ENCODE results near the gene BCAR3.

The BCAR3 gene

GRCh38 chr1:93722081-93723031 lies 40.7 kb upstream of the BCAR3 start:
- Histone ChIP-seq H3K9me3 (ENCODE audit: insufficient read depth, low read length) (no peaks in the 10 kb centered on the region), H3K36me3 (ENCODE audit: insufficient read depth, insufficient read length, low read length) (no peaks in the 10 kb centered on the region), H3K4me3 (ENCODE audit: insufficient read length, low read depth) (no peak overlapping the region), H3K9ac (ENCODE audit: insufficient read length, low read depth) (peak overlapping the region; percentile 22), H3K4me1 (ENCODE audit: insufficient read depth, insufficient read length) (peaks cover 28% of the 10 kb centered on the region), H3K27me3 (ENCODE audit: insufficient read depth, insufficient read length) (no peaks in the 10 kb centered on the region)
- no peak for DNase-seq (ENCODE audit: low read depth, low spot score)
- TF ChIP-seq YY1 (IDR thresholded peaks at IDR 0.05; ENCODE audit: insufficient read depth, insufficient read length) = no peak
- no peak for TF ChIP-seq SUZ12 (IDR thresholded peaks at IDR 0.05; ENCODE audit: extremely low read depth, insufficient read depth, insufficient read length)
- no peak for TF ChIP-seq ZNF274 (IDR thresholded peaks at IDR 0.05; ENCODE audit: low read depth, low read length)

GRCh38 chr1:93720956-93721626 lies 39.5 kb upstream of the BCAR3 start:
- TF ChIP-seq SUZ12 (IDR thresholded peaks at IDR 0.05; ENCODE audit: extremely low read depth, insufficient read depth, insufficient read length) (no peak), YY1 (IDR thresholded peaks at IDR 0.05; ENCODE audit: insufficient read depth, insufficient read length) (no peak), ZNF274 (IDR thresholded peaks at IDR 0.05; ENCODE audit: low read depth, low read length) (no peak)
- Histone ChIP-seq H3K9ac (ENCODE audit: insufficient read length, low read depth) (no peak overlapping the region), H3K4me1 (ENCODE audit: insufficient read depth, insufficient read length) (peaks cover 28% of the 10 kb centered on the region), H3K9me3 (ENCODE audit: insufficient read depth, low read length) (peaks cover 7% of the 10 kb centered on the region; the same call in 1 of the 2 replicates), H3K36me3 (ENCODE audit: insufficient read depth, insufficient read length, low read length) (no peaks in the 10 kb centered on the region), H3K4me3 (ENCODE audit: insufficient read length, low read depth) (no peak overlapping the region), H3K27me3 (ENCODE audit: insufficient read depth, insufficient read length) (no peaks in the 10 kb centered on the region)
- DNase-seq (ENCODE audit: low read depth, low spot score) = no peak

GRCh38 chr1:93717640-93718039 lies 36.0 kb upstream of the BCAR3 start:
- H3K27me3 ChIP-seq (ENCODE audit: insufficient read depth, insufficient read length) = no peaks in the 10 kb centered on the region
- H3K9me3 ChIP-seq (ENCODE audit: insufficient read depth, low read length) = peaks cover 7% of the 10 kb centered on the region; the same call in 1 of the 2 replicates
- peaks cover 13% of the 10 kb centered on the region for H3K4me1 ChIP-seq (ENCODE audit: insufficient read depth, insufficient read length)
- H3K9ac ChIP-seq (ENCODE audit: insufficient read length, low read depth) = no peak overlapping the region
- no peaks in the 10 kb centered on the region for H3K36me3 ChIP-seq (ENCODE audit: insufficient read depth, insufficient read length, low read length)
- DNase-seq (ENCODE audit: low read depth, low spot score) = no peak
- TF ChIP-seq SUZ12 (IDR thresholded peaks at IDR 0.05; ENCODE audit: extremely low read depth, insufficient read depth, insufficient read length) (no peak), ZNF274 (IDR thresholded peaks at IDR 0.05; ENCODE audit: low read depth, low read length) (no peak), YY1 (IDR thresholded peaks at IDR 0.05; ENCODE audit: insufficient read depth, insufficient read length) (no peak)
- no peak overlapping the region for H3K4me3 ChIP-seq (ENCODE audit: insufficient read length, low read depth)

- Histone ChIP-seq H3K4me3 (ENCODE audit: insufficient read length, low read depth) (no peak overlapping the region), H3K9me3 (ENCODE audit: insufficient read depth, low read length) (peaks cover 7% of the 10 kb centered on the region; the same call in 1 of the 2 replicates), H3K36me3 (ENCODE audit: insufficient read depth, insufficient read length, low read length) (no peaks in the 10 kb centered on the region), H3K9ac (ENCODE audit: insufficient read length, low read depth) (no peak overlapping the region), H3K27me3 (ENCODE audit: insufficient read depth, insufficient read length) (no peaks in the 10 kb centered on the region), H3K4me1 (ENCODE audit: insufficient read depth, insufficient read length) (peaks cover 8% of the 10 kb centered on the region)
- DNase-seq (ENCODE audit: low read depth, low spot score) = no peak
- TF ChIP-seq YY1 (IDR thresholded peaks at IDR 0.05; ENCODE audit: insufficient read depth, insufficient read length) (no peak), SUZ12 (IDR thresholded peaks at IDR 0.05; ENCODE audit: extremely low read depth, insufficient read depth, insufficient read length) (no peak), ZNF274 (IDR thresholded peaks at IDR 0.05; ENCODE audit: low read depth, low read length) (no peak)
These were observed 35.3 kb upstream of the BCAR3 start for GRCh38 chr1:93716941-93717368.

- H3K27me3 ChIP-seq (ENCODE audit: insufficient read depth, insufficient read length) = no peaks in the 10 kb centered on the region
- TF ChIP-seq ZNF274 (IDR thresholded peaks at IDR 0.05; ENCODE audit: low read depth, low read length) (no peak), YY1 (IDR thresholded peaks at IDR 0.05; ENCODE audit: insufficient read depth, insufficient read length) (no peak), SUZ12 (IDR thresholded peaks at IDR 0.05; ENCODE audit: extremely low read depth, insufficient read depth, insufficient read length) (no peak)
- H3K4me3 ChIP-seq (ENCODE audit: insufficient read length, low read depth) = no peak overlapping the region
- DNase-seq (ENCODE audit: low read depth, low spot score) = no peak
- no peaks in the 10 kb centered on the region for H3K36me3 ChIP-seq (ENCODE audit: insufficient read depth, insufficient read length, low read length)
- peaks cover 7% of the 10 kb centered on the region; the same call in 1 of the 2 replicates for H3K9me3 ChIP-seq (ENCODE audit: insufficient read depth, low read length)
- peaks cover 1% of the 10 kb centered on the region for H3K4me1 ChIP-seq (ENCODE audit: insufficient read depth, insufficient read length)
- no peak overlapping the region for H3K9ac ChIP-seq (ENCODE audit: insufficient read length, low read depth)
These were observed 34.5 kb upstream of the BCAR3 start for GRCh38 chr1:93716163-93716562.

GRCh38 chr1:93715529-93716126 lies 34.0 kb upstream of the BCAR3 start:
- Histone ChIP-seq H3K36me3 (ENCODE audit: insufficient read depth, insufficient read length, low read length) (no peaks in the 10 kb centered on the region), H3K4me3 (ENCODE audit: insufficient read length, low read depth) (no peak overlapping the region), H3K27me3 (ENCODE audit: insufficient read depth, insufficient read length) (no peaks in the 10 kb centered on the region), H3K9ac (ENCODE audit: insufficient read length, low read depth) (no peak overlapping the region), H3K9me3 (ENCODE audit: insufficient read depth, low read length) (peaks cover 7% of the 10 kb centered on the region; the same call in 1 of the 2 replicates), H3K4me1 (ENCODE audit: insufficient read depth, insufficient read length) (no peaks in the 10 kb centered on the region)
- no peak for TF ChIP-seq SUZ12 (IDR thresholded peaks at IDR 0.05; ENCODE audit: extremely low read depth, insufficient read depth, insufficient read length)
- TF ChIP-seq YY1 (IDR thresholded peaks at IDR 0.05; ENCODE audit: insufficient read depth, insufficient read length) = no peak
- TF ChIP-seq ZNF274 (IDR thresholded peaks at IDR 0.05; ENCODE audit: low read depth, low read length) = no peak
- no peak for DNase-seq (ENCODE audit: low read depth, low spot score)

Data from NT2/D1 (cell line).